H7 (cell line): ENCODE measurements around the gene ZNF169. TPM values are rescaled to one million over a fixed set of nuclear protein-coding genes. Genes with fewer than 3 reads are reported as not detected.
"Not testable (repeated sequence)": the region's sequence is repeated elsewhere in the genome, so short reads cannot be mapped to it uniquely, and the experiment has no call there.

Experiments used
- DNase-seq: peaks from one replicate; pipeline ENCODE4 v3.0.0; 2012
- H3K27me3 ChIP-seq: 2 replicates; pipeline ENCODE4 v1.6.0; 2011; ENCODE audit warnings: mild to moderate bottlenecking, low read length; ENCODE audit not compliant: control insufficient read depth, insufficient read depth
- H3K36me3 ChIP-seq: replicated peaks from 2 replicates; pipeline ENCODE4 v1.5.1; 2011; ENCODE audit warnings: low read length; ENCODE audit not compliant: control insufficient read depth, insufficient read depth
- H3K4me3 ChIP-seq: 2 replicates; pipeline ENCODE4 v1.5.1; 2011; ENCODE audit warnings: low read depth, mild to moderate bottlenecking, control low read depth, low read length, moderate library complexity; ENCODE audit not compliant: insufficient read depth
- total RNA-seq: library from RNA; depleted of rRNA; stranded (reverse); fragments of >200 nt; shearing (Covaris generic); gene quantifications from 2 replicates; pipeline ENCODE4 v1.2.3, GENCODE V29; 2014

Gene ZNF169
- total RNA-seq, 1 experiment from 2014 or later: 4.3 TPM

GRCh38 chr9:94315034-94315984, 56.2 kb downstream of the ZNF169 start:
- not testable (repeated sequence) for H3K27me3 ChIP-seq, H3K36me3 ChIP-seq, DNase-seq, H3K4me3 ChIP-seq

GRCh38 chr9:94316236-94316635, 57.1 kb downstream of the ZNF169 start:
- not testable (repeated sequence) for H3K36me3 ChIP-seq, DNase-seq, H3K27me3 ChIP-seq, H3K4me3 ChIP-seq

- DNase-seq, H3K4me3 ChIP-seq, H3K27me3 ChIP-seq, H3K36me3 ChIP-seq: not testable (repeated sequence)
These were observed 59.0 kb downstream of the ZNF169 start for GRCh38 chr9:94317949-94318657.

- not testable (repeated sequence) for H3K36me3 ChIP-seq, H3K27me3 ChIP-seq, H3K4me3 ChIP-seq, DNase-seq
These were observed 63.3 kb downstream of the ZNF169 start for GRCh38 chr9:94322342-94322940.

GRCh38 chr9:94323153-94323798, 64.2 kb downstream of the ZNF169 start:
- not testable (repeated sequence) for H3K4me3 ChIP-seq, H3K36me3 ChIP-seq, H3K27me3 ChIP-seq, DNase-seq

GRCh38 chr9:94325583-94325982, 66.5 kb downstream of the ZNF169 start:
- H3K36me3 ChIP-seq, DNase-seq, H3K4me3 ChIP-seq, H3K27me3 ChIP-seq: not testable (repeated sequence)

GRCh38 chr9:94328544-94328943, 69.4 kb downstream of the ZNF169 start, which contains the start of gene NUTM2F:
Gene NUTM2F, minus strand, starts transcription at chr9:94328644. Its CDS starts 21 bp downstream, at chr9:94328623.
- H3K27me3 ChIP-seq, H3K4me3 ChIP-seq, DNase-seq, H3K36me3 ChIP-seq: not testable (repeated sequence)

GRCh38 chr9:94336445-94336844, 77.3 kb downstream of the ZNF169 start:
- not testable (repeated sequence) for H3K4me3 ChIP-seq, H3K36me3 ChIP-seq, H3K27me3 ChIP-seq, DNase-seq

DNA sequence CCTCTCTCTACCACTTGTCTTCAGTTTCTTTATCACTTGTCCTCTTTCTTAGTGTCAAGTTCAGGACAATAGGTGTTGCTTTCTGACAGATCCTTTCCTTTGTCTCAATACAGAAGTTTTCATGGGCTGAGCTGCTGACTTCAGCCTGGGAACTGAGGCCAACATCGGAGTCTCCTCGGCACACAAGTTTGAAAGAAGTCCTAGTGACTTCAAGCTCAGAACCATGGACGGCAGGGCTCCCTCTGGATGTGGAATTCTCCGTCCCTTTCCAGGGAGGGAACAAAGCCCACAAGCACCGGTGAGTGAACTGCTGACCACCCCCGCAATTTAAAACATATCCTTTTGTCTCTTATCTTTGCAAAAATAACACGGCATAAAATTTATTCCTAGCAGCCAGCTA, 79.6 kb downstream of the ZNF169 start:
- H3K4me3 ChIP-seq, DNase-seq, H3K36me3 ChIP-seq, H3K27me3 ChIP-seq: not testable (repeated sequence)

DNA sequence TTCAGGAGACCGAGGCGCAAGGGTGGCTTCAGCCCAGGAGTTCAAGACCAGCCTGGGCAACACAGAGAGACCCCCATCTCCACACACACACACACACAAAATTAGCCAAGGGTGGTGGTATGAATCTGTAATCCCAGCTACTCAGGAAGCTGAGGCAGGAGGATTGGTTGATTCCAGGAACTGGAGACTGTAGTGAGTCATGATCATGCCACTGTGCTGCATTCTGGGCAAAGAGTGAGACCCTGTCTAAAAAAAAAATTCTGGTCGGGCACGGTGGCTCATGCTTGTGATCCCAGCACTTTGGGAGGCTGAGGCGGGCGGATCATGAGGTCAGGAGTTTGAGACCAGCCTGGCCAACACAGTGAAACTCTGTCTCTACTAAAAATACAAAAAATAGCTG, 80.6 kb downstream of the ZNF169 start:
- H3K4me3 ChIP-seq, DNase-seq, H3K27me3 ChIP-seq, H3K36me3 ChIP-seq: not testable (repeated sequence)

- not testable (repeated sequence) for DNase-seq, H3K4me3 ChIP-seq, H3K36me3 ChIP-seq, H3K27me3 ChIP-seq
These were observed 81.7 kb downstream of the ZNF169 start for GRCh38 chr9:94340750-94341149.

DNA sequence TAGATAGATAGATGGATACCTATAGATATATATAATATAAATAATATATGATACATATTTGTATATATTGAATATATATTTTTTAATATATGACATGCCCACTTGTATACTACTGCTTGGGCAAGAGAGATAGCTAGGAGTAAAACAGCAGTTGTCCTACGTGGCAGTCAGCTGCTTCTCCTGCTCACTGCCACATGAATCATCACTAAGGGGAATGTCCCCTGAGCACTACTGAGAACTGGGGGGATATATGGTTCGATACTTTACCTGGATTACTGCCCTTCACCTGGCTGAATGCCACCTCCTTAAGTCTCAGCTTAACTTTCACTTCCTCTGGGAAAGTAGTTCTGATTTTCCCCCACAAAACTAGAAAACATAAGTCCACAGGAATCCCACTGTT, 82.6 kb downstream of the ZNF169 start:
- H3K27me3 ChIP-seq, H3K4me3 ChIP-seq, H3K36me3 ChIP-seq, DNase-seq: not testable (repeated sequence)

DNA sequence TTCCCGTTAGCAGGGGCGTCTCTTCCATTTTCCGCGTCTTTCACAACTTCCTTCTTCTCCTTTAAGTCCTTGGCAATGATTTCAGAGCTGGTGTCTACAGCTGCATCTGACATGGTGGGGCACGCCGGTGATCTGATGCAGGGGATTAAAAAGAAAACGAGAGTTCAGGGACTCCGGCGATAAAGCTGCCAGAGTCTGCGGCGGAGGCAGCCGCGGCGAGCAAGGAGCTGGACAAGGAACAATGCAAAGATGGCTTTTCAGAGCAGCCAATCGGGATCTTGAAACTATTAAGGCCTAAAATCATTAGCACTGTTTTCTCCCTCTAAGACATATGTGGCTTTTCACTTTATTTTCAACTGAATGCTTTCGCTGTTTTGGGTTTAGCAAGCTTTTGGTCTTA, 88.4 kb downstream of the ZNF169 start:
- not testable (repeated sequence) for H3K4me3 ChIP-seq

GRCh38 chr9:94348754-94349153, 89.7 kb downstream of the ZNF169 start:
- not testable (repeated sequence) for H3K27me3 ChIP-seq

More for the DNA sequence above, 88.4 kb downstream of the ZNF169 start:
- H3K27me3 ChIP-seq, DNase-seq, H3K36me3 ChIP-seq: not testable (repeated sequence)

More at GRCh38 chr9:94348754-94349153, 89.7 kb downstream of the ZNF169 start:
- DNase-seq, H3K4me3 ChIP-seq, H3K36me3 ChIP-seq: not testable (repeated sequence)
